SJSA1 (cell line): Measurements from ENCODE around the gene HCFC1. TPM values are rescaled to one million over a fixed set of nuclear protein-coding genes. Genes with fewer than 3 reads are reported as not detected.

ENCODE experiments used
- DNase-seq, 2 experiments: peaks; one replicate each; pipeline ENCODE4 v3.0.0-alpha.2; 2015 to 2020; ENCODE audit warnings: low spot score in 2 of 2, low read depth in 1 of 2
- H3K27ac ChIP-seq: fragments of 250-450 bp; sonication (Bioruptor Pico); 2 replicates; pipeline ENCODE4 v1.5.1; 2020; ENCODE audit warnings: mild to moderate bottlenecking, moderate library complexity
- H3K27me3 ChIP-seq: fragments of 250-450 bp; sonication (Bioruptor Pico); replicated peaks from 2 replicates; pipeline ENCODE4 v1.5.1; 2020; ENCODE audit warnings: mild to moderate bottlenecking, moderate library complexity
- H3K36me3 ChIP-seq: fragments of 250-450 bp; sonication (Bioruptor Pico); 2 replicates; pipeline ENCODE4 v1.5.1; 2020; ENCODE audit warnings: mild to moderate bottlenecking
- H3K4me1 ChIP-seq: fragments of 250-450 bp; sonication (Bioruptor Pico); replicated peaks from 2 replicates; pipeline ENCODE4 v1.6.1; 2021; ENCODE audit warnings: mild to moderate bottlenecking
- H3K4me3 ChIP-seq: fragments of 250-450 bp; sonication (Bioruptor Pico); 2 replicates; pipeline ENCODE4 v1.5.1; 2020; ENCODE audit warnings: mild to moderate bottlenecking
- H3K9me3 ChIP-seq: fragments of 250-450 bp; sonication (Bioruptor Pico); replicated peaks from 2 replicates; pipeline ENCODE4 v1.5.1; 2020; ENCODE audit warnings: mild to moderate bottlenecking
- total RNA-seq: library from RNA; depleted of rRNA; stranded (reverse); fragments of >200 nt; shearing (Covaris generic); gene quantifications from 2 replicates; pipeline ENCODE4 v1.2.3, GENCODE V29; 2014

HCFC1 gene
- total RNA-seq, 1 experiment from 2014 or later, result 42.8 TPM

DNA sequence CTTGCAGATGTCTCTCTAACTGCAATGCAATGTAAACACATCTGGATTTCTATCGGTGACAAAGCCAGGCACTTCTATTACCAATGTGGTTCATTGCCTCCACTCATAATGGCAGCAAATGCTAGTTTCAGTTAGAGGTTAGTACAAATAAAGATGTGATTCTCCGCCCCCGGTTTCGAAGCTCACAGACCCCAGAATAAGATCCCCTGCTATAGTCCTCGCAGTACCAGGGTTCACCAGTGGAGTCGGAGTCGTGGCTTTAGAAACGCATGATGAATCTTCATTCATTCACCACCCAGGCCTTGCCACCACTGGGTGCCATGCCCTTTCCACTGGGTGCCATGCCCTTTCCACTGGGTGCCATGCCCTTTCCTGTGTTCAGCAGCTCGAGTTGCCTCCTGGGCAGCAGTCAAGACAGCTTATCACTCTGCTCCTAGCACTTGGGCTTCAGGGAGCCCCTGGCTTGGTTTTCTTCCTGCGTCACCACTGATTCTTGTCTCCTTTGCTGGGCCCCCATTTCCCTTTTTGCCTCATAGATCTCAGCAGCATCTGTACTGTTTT, 33.3 kb downstream of the HCFC1 start:
- H3K4me1 ChIP-seq, result peaks cover 3% of the 10 kb centered on the region; the same call in 1 of the 2 replicates

DNA sequence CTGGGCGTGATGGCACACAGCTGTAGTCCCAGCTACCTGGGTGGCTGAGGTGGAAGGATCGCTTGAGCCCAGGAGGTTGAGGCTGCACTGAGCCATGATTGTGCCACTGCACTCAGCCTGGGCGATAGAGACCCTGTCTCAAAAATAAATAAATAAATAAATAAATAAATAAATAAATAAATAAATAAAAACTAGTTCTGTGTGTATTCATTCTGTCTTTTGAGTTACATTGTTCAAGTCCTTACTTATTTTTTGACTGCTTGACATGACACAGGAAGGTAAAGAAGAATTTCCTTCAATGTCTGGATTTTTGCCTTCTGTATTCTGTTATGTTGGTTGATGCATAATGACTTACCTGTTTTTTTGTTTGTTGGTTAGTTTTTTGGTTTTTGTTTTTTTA, 34.6 kb downstream of the HCFC1 start:
- Histone ChIP-seq H3K4me1 (peaks cover 3% of the 10 kb centered on the region; the same call in 1 of the 2 replicates), H3K9me3 (no peaks in the 10 kb centered on the region), H3K36me3 (peaks cover 15% of the 10 kb centered on the region), H3K27ac (no peak overlapping the region), H3K4me3 (no peak overlapping the region), H3K27me3 (no peaks in the 10 kb centered on the region)
- no peak for DNase-seq

More for the DNA sequence above, 33.3 kb downstream of the HCFC1 start:
- Histone ChIP-seq H3K4me3 (no peak overlapping the region), H3K27ac (no peak overlapping the region), H3K36me3 (peaks cover 7% of the 10 kb centered on the region), H3K9me3 (no peaks in the 10 kb centered on the region), H3K27me3 (no peaks in the 10 kb centered on the region)
- no peak for DNase-seq

DNA sequence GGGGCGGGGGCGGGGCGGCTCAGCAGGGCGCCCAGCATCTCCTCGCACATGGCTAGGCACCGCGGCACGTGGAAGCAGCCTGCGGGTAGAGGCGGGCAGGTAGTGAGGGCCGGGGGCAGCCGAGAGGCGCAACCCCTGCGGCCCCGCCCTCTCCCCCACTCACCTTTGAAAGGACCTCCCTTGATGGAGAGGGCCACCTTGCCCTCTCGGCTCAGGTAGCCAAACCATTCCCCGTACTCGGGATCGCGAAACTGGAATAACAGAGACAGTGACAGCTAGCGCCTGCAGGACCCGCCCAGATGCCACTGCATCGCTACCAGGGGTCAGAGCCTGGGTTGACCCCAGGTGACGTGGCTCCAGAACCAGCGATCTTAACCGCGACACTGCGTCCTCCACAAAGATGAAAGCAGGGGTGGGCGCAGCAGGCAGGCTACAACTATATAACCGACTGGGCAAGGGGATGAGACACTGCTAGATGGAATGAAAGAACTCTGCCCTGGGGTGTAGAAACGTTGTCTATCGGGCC, 36.2 kb downstream of the HCFC1 start:
- Histone ChIP-seq H3K4me1 (peaks cover 3% of the 10 kb centered on the region; the same call in 1 of the 2 replicates), H3K27me3 (no peaks in the 10 kb centered on the region), H3K36me3 (peaks cover 31% of the 10 kb centered on the region), H3K27ac (no peak overlapping the region), H3K4me3 (0 out of 2 replicates have a peak overlapping the region, but pooled peaks have one; percentile 16), H3K9me3 (no peaks in the 10 kb centered on the region)
- no peak for DNase-seq

DNA sequence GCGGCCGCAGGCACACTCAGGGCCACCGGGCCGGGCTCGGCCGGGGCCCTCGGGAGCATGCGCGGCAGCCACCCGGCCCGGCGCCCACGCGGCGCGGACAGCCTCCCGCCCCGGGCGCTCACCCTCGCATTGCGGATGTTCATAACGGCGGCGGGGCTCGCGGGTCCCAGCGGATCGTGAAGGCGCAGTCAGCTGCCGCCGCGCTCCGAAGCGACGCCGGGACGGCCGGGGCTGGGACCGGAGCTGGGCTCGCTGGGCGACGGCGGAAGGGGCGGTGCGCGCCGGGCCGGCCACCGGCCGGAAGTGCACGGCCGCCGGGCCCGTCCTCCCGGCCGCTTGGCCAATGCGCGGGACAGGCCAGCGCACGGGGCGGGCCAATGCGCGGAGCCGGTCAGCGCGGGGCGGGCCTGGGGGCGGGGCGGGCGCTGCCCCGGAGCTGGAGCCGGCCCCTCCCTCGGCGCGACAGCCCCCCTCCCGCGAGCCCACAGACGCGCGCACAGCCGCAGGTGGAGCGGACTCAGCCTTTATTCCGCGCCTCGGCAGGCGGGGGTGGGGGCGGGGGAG, 36.8 kb downstream of the HCFC1 start, which contains the start of gene NAA10:
Gene NAA10 (minus strand): TSS at position 276 of the 564 bp plus-strand sequence. CDS start 133 bp downstream, at position 143.
- Histone ChIP-seq H3K4me3 (peak within 1 kb of the TSS; percentile 99), H3K9me3 (no peaks in the 10 kb centered on the region), H3K27ac (no peak within 1 kb of the TSS), H3K4me1 (peaks cover 3% of the 10 kb centered on the region; the same call in 1 of the 2 replicates), H3K27me3 (no peaks in the 10 kb centered on the region), H3K36me3 (peaks cover 36% of the 10 kb centered on the region)
- peak; percentile 51 to 60 for DNase-seq

DNA sequence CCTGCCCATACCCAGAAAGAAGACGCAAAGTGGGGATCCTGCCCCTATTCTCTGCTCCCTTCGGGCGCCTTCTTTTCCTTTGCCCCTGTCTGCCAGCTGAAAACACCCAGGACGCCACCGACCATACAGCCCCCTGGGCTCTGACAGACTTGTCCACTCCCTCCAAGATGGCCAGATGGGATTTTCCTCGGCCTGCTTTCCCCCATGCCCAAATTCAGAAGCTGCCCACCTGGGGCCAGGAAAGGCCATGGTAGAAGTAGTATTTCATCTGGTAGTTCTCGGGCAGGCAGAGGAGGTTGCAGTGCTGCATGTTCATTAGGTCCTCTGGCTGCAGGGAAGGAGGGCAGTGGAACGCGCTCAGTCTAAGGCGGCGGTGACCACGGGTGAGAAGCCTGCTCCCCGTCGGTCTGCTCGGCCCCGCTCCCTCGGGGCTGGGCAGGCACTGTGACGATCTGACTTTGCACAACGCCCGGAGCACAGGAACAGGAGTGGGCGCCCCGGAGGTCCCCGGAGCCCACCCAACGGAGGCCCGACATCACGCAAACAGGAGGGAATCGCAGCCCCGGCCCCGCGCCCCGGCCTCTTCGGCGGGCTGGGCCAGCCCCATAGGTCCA, 37.4 kb downstream of the HCFC1 start:
- H3K27ac ChIP-seq, result no peak overlapping the region
- no peak for DNase-seq
- H3K36me3 ChIP-seq, result peaks cover 36% of the 10 kb centered on the region
- no peaks in the 10 kb centered on the region for H3K27me3 ChIP-seq
- no peaks in the 10 kb centered on the region for H3K9me3 ChIP-seq
- peaks cover 3% of the 10 kb centered on the region; the same call in 1 of the 2 replicates for H3K4me1 ChIP-seq
- H3K4me3 ChIP-seq, result peak overlapping the region; percentile 99

DNA sequence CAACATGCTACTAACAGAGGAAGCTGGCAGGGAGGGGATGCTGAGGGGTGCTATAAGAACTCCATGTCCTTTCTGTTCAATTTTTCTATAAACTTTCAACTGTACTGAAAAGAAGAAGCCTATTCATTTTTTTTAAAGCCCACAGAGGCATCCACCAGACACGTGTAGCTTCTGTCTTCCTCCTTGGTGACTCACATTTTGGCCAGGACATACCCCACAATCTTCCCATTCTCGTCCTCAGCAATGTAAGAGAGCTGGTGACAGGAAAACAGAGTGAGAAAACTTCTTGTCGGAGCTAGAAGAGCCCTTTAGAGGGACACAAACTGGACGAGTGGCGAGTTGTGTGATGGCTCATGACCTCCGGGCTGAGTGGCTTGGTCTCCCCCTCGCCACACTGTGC, 37.9 kb downstream of the HCFC1 start:
- Histone ChIP-seq H3K27me3 (no peaks in the 10 kb centered on the region), H3K27ac (no peak overlapping the region)

DNA sequence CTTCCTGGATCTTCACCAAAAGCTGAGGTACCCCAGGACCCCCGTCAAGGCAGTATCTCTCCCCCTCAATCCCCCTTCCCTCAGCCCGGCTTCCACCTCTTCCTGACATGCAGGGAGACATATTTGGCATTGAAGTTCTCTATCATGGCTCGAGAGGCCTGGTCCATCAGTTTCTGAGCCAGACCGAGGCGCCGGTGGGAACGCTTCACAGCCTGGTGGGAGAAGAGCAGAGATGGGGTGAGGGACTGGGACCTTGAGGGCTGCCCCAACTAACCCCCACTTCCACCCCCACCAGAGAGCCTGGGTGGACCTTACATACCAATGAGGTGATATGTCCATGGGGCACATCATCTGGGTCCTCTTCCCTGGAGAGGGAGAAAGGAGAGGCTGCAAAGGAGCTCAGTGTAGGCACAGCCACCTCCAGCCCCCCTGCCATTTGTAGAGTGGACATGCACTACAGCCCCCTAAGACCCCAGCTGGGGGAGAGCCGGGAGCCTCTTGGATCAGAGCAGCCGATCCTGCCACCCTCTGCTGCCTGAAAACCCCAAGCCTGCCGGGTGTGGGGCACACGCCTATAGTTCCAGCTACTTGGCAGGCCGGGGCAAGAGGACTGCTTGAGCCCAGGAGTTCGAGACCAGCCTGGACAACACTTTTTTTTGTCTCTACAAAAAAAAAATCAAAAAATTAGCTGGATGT, 39.2 kb downstream of the HCFC1 start:
- no peak overlapping the region for H3K27ac ChIP-seq
- DNase-seq, result no peak
- H3K4me1 ChIP-seq, result peaks cover 8% of the 10 kb centered on the region
- H3K27me3 ChIP-seq, result no peaks in the 10 kb centered on the region
- H3K9me3 ChIP-seq, result no peaks in the 10 kb centered on the region
- H3K36me3 ChIP-seq, result peaks cover 40% of the 10 kb centered on the region
- H3K4me3 ChIP-seq, result no peak overlapping the region

More for the DNA sequence above, 37.9 kb downstream of the HCFC1 start:
- Histone ChIP-seq H3K4me1 (peaks cover 3% of the 10 kb centered on the region; the same call in 1 of the 2 replicates), H3K36me3 (peaks cover 40% of the 10 kb centered on the region), H3K9me3 (no peaks in the 10 kb centered on the region), H3K4me3 (peak overlapping the region; percentile 99)
- DNase-seq, result no peak

DNA sequence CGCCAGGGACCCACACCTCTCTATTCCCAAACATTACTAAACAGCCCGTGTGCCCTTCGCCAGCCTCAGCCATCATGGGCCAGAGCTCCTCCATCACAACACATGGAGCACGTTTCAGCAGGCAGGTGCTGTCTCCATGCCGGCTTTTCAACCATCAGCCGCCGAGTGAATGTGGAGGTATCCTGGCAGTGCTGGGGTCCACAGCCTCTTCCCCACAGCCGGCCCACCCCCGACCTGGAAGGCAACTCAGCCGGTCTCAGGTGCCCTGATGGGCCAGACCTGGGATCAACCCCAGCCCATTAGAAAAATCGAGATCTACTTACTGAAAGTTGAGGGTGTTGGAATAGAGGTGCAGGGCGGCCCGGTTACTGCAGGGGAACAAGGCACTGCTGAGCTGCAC, 39.9 kb downstream of the HCFC1 start:
- H3K27me3 ChIP-seq, result no peaks in the 10 kb centered on the region
- DNase-seq, result no peak
- H3K36me3 ChIP-seq, result peaks cover 40% of the 10 kb centered on the region

DNA sequence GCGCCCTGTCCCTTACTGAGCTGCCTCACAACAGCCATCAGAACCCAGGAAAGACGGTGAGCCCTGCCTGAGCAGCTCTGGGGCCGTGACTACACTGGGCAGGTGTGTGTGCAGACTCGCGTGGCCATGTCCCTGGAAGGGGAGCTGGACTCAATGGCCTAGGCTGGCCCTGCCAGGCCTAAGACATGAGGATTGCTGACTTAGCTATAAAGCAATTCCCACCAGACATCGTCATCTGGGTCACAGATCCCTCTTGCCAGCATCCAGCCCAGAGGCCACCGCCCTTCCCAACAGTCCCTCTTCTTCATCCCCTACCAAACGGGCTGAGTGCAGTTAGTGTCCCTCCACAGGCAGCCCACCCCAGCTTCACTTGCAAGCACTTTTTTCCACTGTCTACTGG, 40.5 kb downstream of the HCFC1 start:
- H3K4me1 ChIP-seq, result peaks cover 15% of the 10 kb centered on the region
- H3K9me3 ChIP-seq, result no peaks in the 10 kb centered on the region
- no peak for DNase-seq
- H3K36me3 ChIP-seq, result peaks cover 40% of the 10 kb centered on the region
- no peak overlapping the region for H3K27ac ChIP-seq
- H3K4me3 ChIP-seq, result no peak overlapping the region
- H3K27me3 ChIP-seq, result no peaks in the 10 kb centered on the region

More for the DNA sequence above, 39.9 kb downstream of the HCFC1 start:
- Histone ChIP-seq H3K4me1 (peaks cover 15% of the 10 kb centered on the region), H3K4me3 (no peak overlapping the region), H3K9me3 (no peaks in the 10 kb centered on the region), H3K27ac (no peak overlapping the region)

DNA sequence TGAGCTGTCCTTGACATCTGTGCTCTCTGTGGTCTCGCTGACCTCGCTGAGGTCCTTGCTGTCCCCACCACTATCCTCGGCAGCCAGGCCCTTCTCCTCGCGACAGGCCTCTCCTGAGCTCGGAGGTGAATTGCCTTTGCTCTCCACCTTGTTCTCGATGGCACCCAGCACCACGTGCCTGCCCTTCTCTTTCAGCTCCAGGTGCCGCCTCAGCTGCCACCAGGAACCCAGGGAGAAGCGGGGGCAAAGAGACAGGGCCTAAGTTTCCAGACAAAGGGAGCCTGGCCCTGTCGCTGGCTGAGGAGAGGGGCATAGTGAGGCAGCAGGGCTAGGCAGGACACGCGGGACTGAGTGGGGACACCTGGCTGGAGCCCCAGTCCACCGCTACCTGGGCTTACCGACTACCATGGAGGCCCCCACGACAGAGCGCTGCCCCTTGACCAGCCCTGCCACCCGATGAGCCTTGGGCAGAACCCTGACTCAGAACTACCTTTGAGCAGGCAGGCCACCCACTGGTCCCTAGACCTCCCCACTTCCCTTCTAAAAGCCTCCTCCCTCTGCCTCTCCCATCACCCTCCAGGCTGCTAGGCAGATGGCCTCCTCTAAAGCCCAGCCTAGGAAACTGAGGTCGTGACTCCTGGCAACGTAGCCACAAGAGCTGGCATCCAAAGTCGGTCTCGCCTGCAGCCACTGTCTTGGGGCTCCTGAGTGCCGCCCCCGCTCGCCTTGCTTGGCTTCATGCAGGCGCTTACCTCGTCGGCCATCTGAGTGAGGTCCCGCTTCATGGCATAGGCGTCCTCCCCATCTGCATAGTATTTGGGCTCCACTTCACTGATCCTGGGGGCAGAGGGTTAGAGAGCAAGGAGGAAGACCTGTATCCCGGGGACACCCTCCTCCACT, 41.4 kb downstream of the HCFC1 start:
- Histone ChIP-seq H3K36me3 (peaks cover 40% of the 10 kb centered on the region), H3K27ac (no peak overlapping the region)
- DNase-seq, result no peak

DNA sequence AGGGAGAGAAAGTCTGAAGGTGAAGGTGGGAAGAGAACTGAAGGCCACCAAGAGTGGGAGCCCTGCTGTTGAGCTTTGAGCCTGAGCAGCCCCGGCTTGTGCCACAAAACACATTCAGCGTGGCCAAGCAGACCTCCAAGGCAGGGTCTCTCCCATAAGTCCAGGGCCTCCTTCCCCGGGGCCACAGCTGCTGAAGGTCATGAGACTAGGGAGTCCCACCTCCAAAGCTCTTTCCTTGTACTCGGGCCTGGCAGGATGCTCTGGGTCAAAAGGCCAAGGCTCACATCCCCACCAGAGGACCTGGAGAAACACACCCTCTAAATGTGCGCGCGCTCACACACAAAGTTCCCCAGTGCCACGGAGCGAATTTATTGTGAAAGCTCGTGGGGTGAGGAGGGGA, 42.0 kb downstream of the HCFC1 start:
- H3K4me1 ChIP-seq, result peaks cover 12% of the 10 kb centered on the region
- H3K36me3 ChIP-seq, result peaks cover 38% of the 10 kb centered on the region
- H3K4me3 ChIP-seq, result no peak overlapping the region
- no peaks in the 10 kb centered on the region for H3K9me3 ChIP-seq
- no peak overlapping the region for H3K27ac ChIP-seq
- DNase-seq, result no peak
- no peaks in the 10 kb centered on the region for H3K27me3 ChIP-seq

More for the DNA sequence above, 41.4 kb downstream of the HCFC1 start:
- H3K9me3 ChIP-seq, result no peaks in the 10 kb centered on the region
- H3K4me1 ChIP-seq, result peaks cover 12% of the 10 kb centered on the region
- H3K27me3 ChIP-seq, result no peaks in the 10 kb centered on the region
- no peak overlapping the region for H3K4me3 ChIP-seq

DNA sequence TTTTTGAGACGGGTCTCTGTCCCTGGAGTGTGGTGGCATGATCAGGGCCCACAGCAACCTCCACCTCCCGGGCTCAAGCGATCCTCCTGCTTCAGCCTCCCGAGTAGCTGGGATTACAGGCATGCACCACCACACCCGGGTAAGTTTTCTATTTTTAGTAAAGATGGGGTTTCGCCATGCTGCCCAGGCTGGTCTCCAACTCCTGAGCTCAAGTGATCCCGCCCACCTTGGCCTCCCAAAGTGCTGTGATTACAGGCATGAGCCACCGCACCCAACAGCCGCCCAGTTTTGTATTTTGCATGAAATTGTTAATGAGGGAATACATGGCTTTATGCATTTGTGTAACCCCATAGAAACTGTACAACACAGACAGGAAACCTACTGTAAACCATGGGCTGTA, 42.8 kb downstream of the HCFC1 start:
- H3K4me3 ChIP-seq, result no peak overlapping the region
- no peaks in the 10 kb centered on the region for H3K27me3 ChIP-seq
- H3K4me1 ChIP-seq, result peaks cover 12% of the 10 kb centered on the region
- H3K27ac ChIP-seq, result no peak overlapping the region
- no peak for DNase-seq
- peaks cover 35% of the 10 kb centered on the region for H3K36me3 ChIP-seq
- H3K9me3 ChIP-seq, result no peaks in the 10 kb centered on the region
